Measurements from ENCODE around the gene NDOR1.

- TF ChIP-seq CTCF (IDR thresholded peaks at IDR 0.05) (no peak), POLR2AphosphoS5 (IDR thresholded peaks at IDR 0.05) (peak in 1 of 3 donors; percentile 18)
Measured at GRCh38 chr9:137172901-137173795, 32.4 kb upstream of the NDOR1 start.

Measured in transverse colon (tissue), 4 donors.